Heart left ventricle (tissue), 16 donors: Measurements from ENCODE around the gene CSF2. TPM values are rescaled to one million over a fixed set of nuclear protein-coding genes. Genes with fewer than 3 reads are reported as not detected.

Experiments used
- ATAC-seq, 4 donors: fragments of 200-7000 bp; cut with Tn5 transposase; one replicate each; pipeline ENCODE4 v1.9.1; 2020 to 2022; ENCODE audit warnings: moderate library complexity in 4 of 4, mild to moderate bottlenecking in 3 of 4, moderate number of reproducible peaks in 1 of 4
- DNase-seq, 5 donors: peaks; one replicate each; pipeline ENCODE4 v3.0.0-alpha.2; 2020
- H3K27ac ChIP-seq, 12 donors: fragments of 200-600 bp; sonication (generic) in 4 of 12; one replicate each; pipeline versions ENCODE4 v1.5.0 to v1.8.0; 2016 to 2022; ENCODE audit warnings: mild to moderate bottlenecking in 2 of 12
- H3K27me3 ChIP-seq, 9 donors: fragments of 200-600 bp; sonication (generic) in 2 of 9; one replicate each; pipeline versions ENCODE4 v1.5.1 to v1.8.0; 2016 to 2022; ENCODE audit warnings: mild to moderate bottlenecking in 3 of 9
- H3K36me3 ChIP-seq, 9 donors: fragments of 200-600 bp; sonication (generic) in 2 of 9; one replicate each; pipeline versions ENCODE4 v1.5.0 to v1.8.0; 2018 to 2022; ENCODE audit warnings: mild to moderate bottlenecking in 2 of 9
- H3K4me1 ChIP-seq, 12 donors: fragments of 200-600 bp; sonication (generic) in 4 of 12; one replicate each; pipeline versions ENCODE4 v1.5.0 to v1.8.0; 2016 to 2022; ENCODE audit warnings: mild to moderate bottlenecking in 3 of 12
- H3K4me3 ChIP-seq, 12 donors: fragments of 200-600 bp; sonication (generic) in 4 of 12; one replicate each; pipeline versions ENCODE4 v1.5.0 to v1.8.0; 2017 to 2022; ENCODE audit warnings: mild to moderate bottlenecking in 9 of 12, moderate library complexity in 4 of 12
- H3K9me3 ChIP-seq, 12 donors: fragments of 200-600 bp; sonication (generic) in 4 of 12; one replicate each; pipeline versions ENCODE4 v1.5.0 to v1.8.0; 2016 to 2022; ENCODE audit warnings: mild to moderate bottlenecking in 1 of 12
- CTCF ChIP-seq, 12 donors: fragments of 200-600 bp; sonication (generic) in 4 of 12; IDR thresholded peaks; one replicate each; pipeline versions ENCODE4 v1.5.0 to v1.8.0; 2018 to 2022; ENCODE audit warnings: antibody characterized with exemption in 12 of 12, mild to moderate bottlenecking in 5 of 12
- POLR2A ChIP-seq, 2 donors: fragments of 450-650 bp; IDR thresholded peaks; one replicate each; pipeline ENCODE4 v1.6.1; 2017; ENCODE audit warnings: antibody characterized with exemption in 2 of 2, mild to moderate bottlenecking in 2 of 2, moderate library complexity in 2 of 2
- WGBS, 4 donors: extraction: QIAGEN DNeasy Blood & Tissue Kit in 2 of 4; methylation state at CpG; one replicate each; pipeline versions ENCODE4 v1.1.5 to v1.1.7; 2013 to 2018; 5-methylcytosine and 5-hydroxymethylcytosine counted together
- intact Hi-C, 10 donors: fragments of 100-400 bp; cut with DNase I; formaldehyde crosslinking; loops; one replicate each; pipeline versions ENCODE4 v1.11.1 to v1.14.2; 2022
- polyA plus RNA-seq, 2 donors: library from polyadenylated mRNA; stranded (reverse); fragments of 200-250 nt; gene quantifications; one replicate each; pipeline ENCODE4 v1.2.3, GENCODE V29; 2013
- total RNA-seq, 9 donors: library from RNA; depleted of rRNA in 2 of 9; stranded (reverse); fragments of >200 nt in 2 of 9; fragmentation: NEBNext Ultra II Directional in 3 of 9; extraction: Animal tissue kit (Norgen Biotek cat#: 25700) in 3 of 9; gene quantifications; one replicate each; pipeline versions ENCODE4 v1.1.0 to v1.2.4, GENCODE V29; 2016 to 2023
- donor health status: ischemic (EF 13 %, LVEDD 7.1; RV severe dilation, severe dysfunction).
- donor health status: healthy with polysubstance abuse.
- donor health status: DM: no; HTN: yes; CAD: no.
- donor health status: DM: no; HTN: no; CAD: no.
- donor health status: ischemic (EF 25% LVEDD 6.9; RV normal size, moderate dysfunction).
- donor health status: ischemic (EF 25% LVEDD 5.7; RV mildly dilated, moderate dysfunction).
- donor health status: healthy.
- donor health status: DM: yes; HTN: yes; CAD: no.
- donor health status: ischemic (EF 35%, LVEDD 5.7; RV mildly dilated, moderate dysfunction).
- donor health status: nonischemic (EF 11% LVEDD 7.7; RV severe dilation, severe dysfunction).
- donor health status: DM: yes; HTN: yes; CAD: no.
- donor health status: PGD.
- donor health status: ischemic (EF 29% LVEDD 5.4; RV normal size, mild dysfunction).
- donor health status: nonischemic (EF 23%, LVEDD 6.1; RV moderate dilation, normal function).

The CSF2 gene
- total and polyA plus RNA-seq, 11 donors = 0.67 TPM; not detected in 10

GRCh38 chr5:132087661-132088060 is 14.1 kb downstream of the CSF2 start:
- H3K4me3 ChIP-seq = no peak overlapping the region
- WGBS, 4 donors = 76 to 91% (median 83%) methylated on average over 6 to 8 of the region's 8 CpGs
- H3K36me3 ChIP-seq = no peaks in the 10 kb centered on the region
- ATAC-seq (no peak), DNase-seq (peak in 1 of 5 donors; percentile 3)
- H3K9me3 ChIP-seq = no peaks in the 10 kb centered on the region
- TF ChIP-seq POLR2A (IDR thresholded peaks at IDR 0.05) (no peak), CTCF (IDR thresholded peaks at IDR 0.05) (no peak)
- H3K4me1 ChIP-seq = peaks cover 0 to 29% (median 20%) of the 10 kb centered on the region in 12 donors
- intact Hi-C loops = no loop called here
- H3K27ac ChIP-seq = no peak overlapping the region
- no peaks in the 10 kb centered on the region for H3K27me3 ChIP-seq

DNA sequence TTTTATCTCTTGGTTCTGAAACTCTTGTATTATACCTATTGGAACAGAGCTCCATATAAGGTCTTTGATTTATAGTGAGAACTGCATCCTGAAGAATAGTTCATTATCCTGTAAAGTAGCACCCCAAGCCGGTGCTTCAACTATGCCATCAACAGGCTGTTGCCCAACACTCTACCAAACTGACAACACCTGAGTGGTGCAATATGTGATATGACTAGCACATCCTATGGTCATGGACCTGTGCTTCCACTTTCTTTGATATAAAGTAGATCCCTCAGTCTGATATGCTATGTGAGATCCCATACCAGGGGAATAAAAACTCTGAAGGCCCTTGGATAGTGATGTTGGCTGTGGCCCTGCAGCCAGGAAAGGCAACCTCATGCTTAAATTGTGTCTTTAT is 15.8 kb downstream of the CSF2 start:
- H3K9me3 ChIP-seq = no peaks in the 10 kb centered on the region
- no peak for ATAC-seq
- peaks cover 0 to 29% (median 20%) of the 10 kb centered on the region in 12 donors for H3K4me1 ChIP-seq
- intact Hi-C loops = no loop called here
- no peaks in the 10 kb centered on the region for H3K27me3 ChIP-seq
- no peak overlapping the region for H3K27ac ChIP-seq
- TF ChIP-seq CTCF (IDR thresholded peaks at IDR 0.05) (no peak), POLR2A (IDR thresholded peaks at IDR 0.05) (no peak)
- 92 to 100% (median 94%) methylated on average over 1 of the region's 1 CpG for WGBS, 4 donors
- no peak for DNase-seq
- H3K36me3 ChIP-seq = no peaks in the 10 kb centered on the region
- no peak overlapping the region for H3K4me3 ChIP-seq

GRCh38 chr5:132090107-132090506 is 16.5 kb downstream of the CSF2 start:
- intact Hi-C loops = no loop called here
- Histone ChIP-seq H3K9me3 (no peaks in the 10 kb centered on the region), H3K27me3 (no peaks in the 10 kb centered on the region), H3K27ac (no peak overlapping the region), H3K4me3 (no peak overlapping the region), H3K36me3 (no peaks in the 10 kb centered on the region), H3K4me1 (peaks cover 0 to 29% (median 20%) of the 10 kb centered on the region in 12 donors)
- DNase-seq (no peak), ATAC-seq (no peak)
- TF ChIP-seq CTCF (IDR thresholded peaks at IDR 0.05) (no peak), POLR2A (IDR thresholded peaks at IDR 0.05) (no peak)

GRCh38 chr5:132093271-132093670 is 19.7 kb downstream of the CSF2 start:
- no peaks in the 10 kb centered on the region for H3K27me3 ChIP-seq
- H3K36me3 ChIP-seq = no peaks in the 10 kb centered on the region
- peaks cover 0 to 13% (median 0%) of the 10 kb centered on the region in 12 donors for H3K4me1 ChIP-seq
- intact Hi-C loops = no loop called here
- no peak overlapping the region for H3K27ac ChIP-seq
- DNase-seq = no peak
- 51 to 80% (median 56%) methylated on average over 3 of the region's 3 CpGs for WGBS, 4 donors
- H3K4me3 ChIP-seq = no peak overlapping the region
- TF ChIP-seq CTCF (IDR thresholded peaks at IDR 0.05) = no peak
- TF ChIP-seq POLR2A (IDR thresholded peaks at IDR 0.05) = no peak
- no peaks in the 10 kb centered on the region for H3K9me3 ChIP-seq
- ATAC-seq = no peak
